C4-2B (cell line): ENCODE results near the gene DYNLL2.

Experiments used
- CTCF ChIP-seq: fragments of 450-650 bp; conservative IDR thresholded peaks from 2 replicates; pipeline ENCODE4 v1.5.1; 2017; ENCODE audit warnings: mild to moderate bottlenecking
- ZFX ChIP-seq: fragments of 450-650 bp; IDR thresholded peaks from 2 replicates; pipeline ENCODE4 v1.6.1; 2017

- no peak for TF ChIP-seq CTCF
- no peak for TF ChIP-seq ZFX
Observed at GRCh38 chr17:58065238-58065637, 18.0 kb upstream of the DYNLL2 start.
